ENCODE measurements around the gene FOXJ3.
A peak's percentile ranks its signal among the peaks of the same experiment; 100 is the strongest.

Gene FOXJ3

DNA sequence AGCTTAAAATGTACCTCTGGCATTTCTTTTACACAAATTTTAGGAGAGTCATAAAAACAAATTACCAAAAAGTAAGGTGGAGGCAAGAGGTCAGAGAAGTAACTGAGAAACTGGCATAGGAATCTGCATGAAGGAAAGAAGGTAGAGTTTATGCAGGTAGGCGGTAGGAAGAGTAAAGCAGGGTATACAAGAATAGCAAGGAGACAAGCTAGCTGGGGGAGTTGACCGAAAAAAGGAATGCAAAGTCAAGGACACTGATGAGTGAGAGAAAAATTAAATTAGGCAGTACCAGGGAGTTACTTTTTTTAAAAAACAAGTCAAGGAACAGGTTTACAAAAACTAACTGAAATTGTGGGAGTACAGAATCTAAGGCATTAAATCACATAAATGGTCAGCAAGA lies 56.0 kb downstream of the FOXJ3 start:
- DNase-seq (ENCODE audit: low read depth), result no peak
- TF ChIP-seq, protein P1, sequence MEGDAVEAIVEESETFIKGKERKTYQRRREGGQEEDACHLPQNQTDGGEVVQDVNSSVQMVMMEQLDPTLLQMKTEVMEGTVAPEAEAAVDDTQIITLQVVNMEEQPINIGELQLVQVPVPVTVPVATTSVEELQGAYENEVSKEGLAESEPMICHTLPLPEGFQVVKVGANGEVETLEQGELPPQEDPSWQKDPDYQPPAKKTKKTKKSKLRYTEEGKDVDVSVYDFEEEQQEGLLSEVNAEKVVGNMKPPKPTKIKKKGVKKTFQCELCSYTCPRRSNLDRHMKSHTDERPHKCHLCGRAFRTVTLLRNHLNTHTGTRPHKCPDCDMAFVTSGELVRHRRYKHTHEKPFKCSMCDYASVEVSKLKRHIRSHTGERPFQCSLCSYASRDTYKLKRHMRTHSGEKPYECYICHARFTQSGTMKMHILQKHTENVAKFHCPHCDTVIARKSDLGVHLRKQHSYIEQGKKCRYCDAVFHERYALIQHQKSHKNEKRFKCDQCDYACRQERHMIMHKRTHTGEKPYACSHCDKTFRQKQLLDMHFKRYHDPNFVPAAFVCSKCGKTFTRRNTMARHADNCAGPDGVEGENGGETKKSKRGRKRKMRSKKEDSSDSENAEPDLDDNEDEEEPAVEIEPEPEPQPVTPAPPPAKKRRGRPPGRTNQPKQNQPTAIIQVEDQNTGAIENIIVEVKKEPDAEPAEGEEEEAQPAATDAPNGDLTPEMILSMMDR (IDR thresholded peaks at IDR 0.05; ENCODE audit: control insufficient read depth, extremely low read depth, insufficient read depth), result no peak
- H3K4me3 ChIP-seq (ENCODE audit: low read depth, low read length), result no peak overlapping the region

DNA sequence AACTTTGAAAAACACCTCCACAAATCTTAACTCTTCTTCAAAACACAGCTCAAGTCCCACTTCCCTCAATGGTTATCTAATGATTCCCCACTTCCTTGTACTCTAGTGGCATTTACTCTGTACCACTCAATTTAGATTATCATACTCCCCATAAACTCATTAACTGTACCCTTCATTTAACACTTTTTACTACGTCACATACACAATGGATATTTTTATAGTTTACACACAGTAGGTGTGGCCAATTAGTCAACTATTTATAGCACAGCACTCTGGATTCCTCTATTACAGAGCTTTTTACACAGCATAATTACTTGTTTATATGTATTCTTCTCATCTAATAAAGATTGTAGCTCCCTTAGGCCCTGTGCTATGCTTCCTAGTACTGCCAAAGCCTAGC lies 62.1 kb downstream of the FOXJ3 start:
- no peak for DNase-seq (ENCODE audit: low read depth)
- TF ChIP-seq, protein P1 (IDR thresholded peaks at IDR 0.05; ENCODE audit: control insufficient read depth, extremely low read depth, insufficient read depth), result no peak
- no peak overlapping the region for H3K4me3 ChIP-seq (ENCODE audit: low read depth, low read length)

DNA sequence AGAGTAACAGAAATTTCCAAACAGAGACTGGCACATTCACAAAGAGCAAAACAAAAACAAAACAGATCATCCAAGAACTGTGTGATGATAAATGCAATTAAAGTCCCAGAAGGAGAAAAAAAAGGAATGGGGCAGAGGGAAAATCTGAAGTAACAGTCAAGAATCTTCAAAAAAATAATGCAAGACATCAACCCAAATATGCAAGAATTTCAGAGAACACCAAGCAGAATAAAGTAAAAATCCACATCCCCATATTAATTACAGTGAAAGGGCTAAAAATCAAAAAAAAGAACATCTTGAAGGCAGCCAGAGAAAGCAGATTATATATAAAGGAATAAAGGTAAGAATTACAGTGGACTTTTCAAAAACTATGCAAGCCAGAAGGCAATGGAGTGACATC lies 67.1 kb downstream of the FOXJ3 start:
- TF ChIP-seq, protein P1 (IDR thresholded peaks at IDR 0.05; ENCODE audit: control insufficient read depth, extremely low read depth, insufficient read depth), result no peak
- DNase-seq (ENCODE audit: low read depth), result no peak
- H3K4me3 ChIP-seq (ENCODE audit: low read depth, low read length), result no peak overlapping the region

DNA sequence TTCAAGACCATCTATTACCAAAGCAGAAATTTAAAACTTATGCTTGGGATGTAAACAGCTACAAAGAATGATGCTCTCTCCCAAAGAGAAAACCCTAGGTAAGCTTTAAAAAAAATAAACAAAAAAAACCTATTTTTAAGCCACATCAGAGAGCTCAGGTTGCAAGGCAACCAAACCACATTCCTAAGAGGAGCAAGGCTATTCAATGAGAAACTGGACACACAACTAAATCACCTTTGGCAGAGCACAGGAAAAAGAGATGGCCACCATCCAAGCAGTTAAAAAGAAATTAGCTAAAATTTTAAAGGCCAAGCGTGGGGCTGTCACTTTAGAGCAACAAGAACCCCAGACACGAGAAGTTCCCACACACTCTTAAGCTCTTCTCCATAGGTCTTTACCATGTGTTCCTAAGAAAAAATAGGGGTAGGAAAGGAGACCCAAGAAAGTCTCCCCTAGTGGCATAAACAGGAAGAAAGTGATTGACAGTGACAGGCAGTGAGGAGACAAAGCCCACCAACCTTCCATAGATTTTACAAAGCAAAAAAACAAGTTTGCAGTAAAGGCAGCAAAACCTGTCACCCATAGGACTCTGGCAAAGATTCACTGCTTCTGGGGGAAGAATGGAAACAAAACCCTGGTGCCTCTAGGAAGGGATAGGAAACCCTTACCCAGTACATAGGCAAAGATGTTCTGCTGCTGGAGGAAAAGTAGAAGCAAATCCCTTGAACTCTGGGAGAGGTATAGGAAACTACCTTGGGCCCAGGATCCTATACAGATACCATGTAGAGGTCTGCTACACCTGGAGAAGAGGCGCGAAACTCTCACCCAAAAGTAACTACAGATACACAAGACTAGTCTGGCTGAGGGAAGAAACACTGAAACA lies 68.5 kb downstream of the FOXJ3 start:
- peak; percentile 75 for DNase-seq (ENCODE audit: low read depth)
- TF ChIP-seq, protein P1 (IDR thresholded peaks at IDR 0.05; ENCODE audit: control insufficient read depth, extremely low read depth, insufficient read depth), result no peak
- 0 out of 2 replicates have a peak overlapping the region, but pooled peaks have one; percentile 13 for H3K4me3 ChIP-seq (ENCODE audit: low read depth, low read length)

DNA sequence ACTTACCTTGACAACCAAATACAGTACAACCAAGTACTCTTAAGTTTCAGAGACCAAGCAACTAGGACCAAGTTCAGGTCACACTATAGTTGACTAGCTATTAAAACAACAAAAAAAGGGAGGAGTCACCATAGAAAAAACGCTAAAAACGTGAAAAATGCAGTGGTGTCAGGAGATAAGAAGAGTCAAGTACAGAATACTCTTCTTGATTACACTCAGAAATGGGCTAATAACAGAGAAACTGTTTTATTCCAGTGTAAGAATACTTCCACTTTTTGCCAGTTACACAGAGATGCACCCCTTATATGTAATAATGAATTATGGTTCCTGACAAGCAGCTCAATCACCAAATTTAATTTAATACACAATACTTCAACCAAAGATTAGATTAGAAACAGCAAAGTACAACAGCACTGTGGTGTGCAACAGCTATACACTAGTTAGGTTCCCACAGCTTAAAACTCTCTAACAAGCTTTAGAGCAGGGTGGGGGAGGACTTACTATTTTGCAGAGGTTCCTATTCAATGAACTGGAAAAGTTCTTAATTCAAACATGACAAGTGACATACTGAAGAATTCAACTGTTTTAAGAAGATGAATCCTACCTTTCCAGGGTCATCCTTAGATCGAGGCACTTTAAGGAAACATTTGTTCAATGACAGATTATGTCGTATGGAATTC lies 70.4 kb downstream of the FOXJ3 start:
- TF ChIP-seq, protein P1 (IDR thresholded peaks at IDR 0.05; ENCODE audit: control insufficient read depth, extremely low read depth, insufficient read depth), result no peak
- DNase-seq (ENCODE audit: low read depth), result no peak
- no peak overlapping the region for H3K4me3 ChIP-seq (ENCODE audit: low read depth, low read length)

DNA sequence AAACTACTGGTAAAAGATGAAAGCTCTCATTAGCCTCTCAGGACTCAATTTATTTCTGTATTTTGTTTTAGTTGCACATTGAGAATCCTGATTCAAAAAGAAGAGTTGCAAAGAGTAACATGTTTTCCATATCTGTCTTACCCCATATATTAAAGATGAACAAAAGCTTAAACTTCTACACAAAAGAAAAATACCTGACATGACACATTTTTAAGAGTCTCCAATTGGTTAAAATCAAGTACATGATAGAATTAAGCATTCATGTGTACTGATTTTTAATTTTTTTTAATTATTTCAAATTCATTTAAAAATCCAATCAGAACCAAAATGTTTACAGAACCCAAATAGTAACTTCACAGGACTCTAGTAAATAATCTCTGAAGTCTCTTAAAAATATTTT lies 72.0 kb downstream of the FOXJ3 start:
- TF ChIP-seq, protein P1 (IDR thresholded peaks at IDR 0.05; ENCODE audit: control insufficient read depth, extremely low read depth, insufficient read depth), result no peak
- no peak overlapping the region for H3K4me3 ChIP-seq (ENCODE audit: low read depth, low read length)
- DNase-seq (ENCODE audit: low read depth), result no peak
